Spleen (tissue), 11 donors: ENCODE data around the gene RPL10. TPM values are rescaled to one million over a fixed set of nuclear protein-coding genes. Genes with fewer than 3 reads are reported as not detected.

Experiments
- DNase-seq: peaks from one replicate; pipeline ENCODE4 v3.0.0-alpha.2; 2020
- H3K27ac ChIP-seq, 8 donors: fragments of 200-600 bp; sonication (generic) in 7 of 8; 1 replicate in 4 of 8; 2 replicates in 4 of 8; pipeline versions ENCODE4 v1.5.0 to v1.8.0; 2016 to 2021; ENCODE audit warnings: inconsistent platforms in 4 of 8, mild to moderate bottlenecking in 4 of 8, moderate library complexity in 1 of 8
- H3K27me3 ChIP-seq, 7 donors: fragments of 200-600 bp; sonication (generic) in 6 of 7; replicated peaks in 1 of 7; 1 replicate in 4 of 7; 2 replicates in 3 of 7; pipeline versions ENCODE4 v1.5.0 to v1.8.0; 2016 to 2021; ENCODE audit warnings: inconsistent platforms in 3 of 7, mild to moderate bottlenecking in 1 of 7
- H3K36me3 ChIP-seq, 6 donors: fragments of 200-600 bp; sonication (generic) in 5 of 6; 1 replicate in 4 of 6; 2 replicates in 2 of 6; pipeline versions ENCODE4 v1.5.0 to v1.8.0; 2016 to 2021; ENCODE audit warnings: inconsistent platforms in 2 of 6
- H3K4me1 ChIP-seq, 6 donors: fragments of 200-600 bp; sonication (generic) in 5 of 6; 1 replicate in 3 of 6; 2 replicates in 3 of 6; pipeline versions ENCODE4 v1.5.0 to v1.8.0; 2016 to 2021; ENCODE audit warnings: inconsistent platforms in 3 of 6
- H3K4me3 ChIP-seq, 8 donors: fragments of 200-600 bp; sonication (generic) in 7 of 8; 1 replicate in 4 of 8; 2 replicates in 4 of 8; pipeline versions ENCODE4 v1.5.0 to v1.8.0; 2016 to 2021; ENCODE audit warnings: inconsistent platforms in 4 of 8, mild to moderate bottlenecking in 4 of 8, moderate library complexity in 2 of 8
- H3K9me3 ChIP-seq, 8 donors: fragments of 200-600 bp; sonication (generic) in 7 of 8; 1 replicate in 4 of 8; 2 replicates in 4 of 8; pipeline versions ENCODE4 v1.5.0 to v1.8.0; 2016 to 2021; ENCODE audit warnings: inconsistent platforms in 4 of 8
- POLR2A ChIP-seq, 3 donors: fragments of 450-650 bp; IDR thresholded peaks; one replicate each; pipeline ENCODE4 v1.5.1; 2017; ENCODE audit warnings: antibody characterized with exemption in 3 of 3, mild to moderate bottlenecking in 1 of 3
- POLR2AphosphoS5 ChIP-seq, 3 donors: sonication (generic); formaldehyde crosslinking; IDR thresholded peaks; one replicate each; pipeline ENCODE4 v1.5.1; 2017; ENCODE audit warnings: antibody characterized with exemption in 3 of 3
- WGBS, 5 donors: extraction: QIAGEN DNeasy Blood & Tissue Kit in 3 of 5; methylation state at CpG; one replicate each; pipeline versions ENCODE4 v1.1.5 to v1.1.7; 2013 to 2018; 5-methylcytosine and 5-hydroxymethylcytosine counted together
- intact Hi-C: fragments of 100-400 bp; cut with DNase I; formaldehyde crosslinking; loops from one replicate; pipeline ENCODE4 v1.15.0; 2023; ENCODE audit warnings: low total_unique reads
- polyA plus RNA-seq, 3 donors: library from polyadenylated mRNA; stranded (reverse); fragments of 200-250 nt; gene quantifications; one replicate each; pipeline ENCODE4 v1.2.1, GENCODE V29; 2013
- total RNA-seq, 7 donors: library from RNA; depleted of rRNA in 3 of 7; stranded (reverse); fragments of >200 nt in 3 of 7; fragmentation: NEBNext Ultra II Directional in 4 of 7; extraction: Animal tissue kit (Norgen Biotek cat#: 25700) in 4 of 7; gene quantifications; one replicate each; pipeline versions ENCODE4 v1.1.0 to v1.2.1, GENCODE V29; 2016 to 2021
- TF ChIP-seq, protein P1 (sequence below), 11 experiments: fragments of 200-600 bp in 7 of 11; fragments of 450-650 bp in 4 of 11; sonication (generic) in 4 of 11; IDR thresholded peaks in 8 of 11; conservative IDR thresholded peaks in 3 of 11; 1 replicate in 7 of 11; 2 replicates in 4 of 11; pipeline versions ENCODE4 v1.4.0 to v1.8.0; 2016 to 2021; ENCODE audit warnings: antibody characterized with exemption in 11 of 11, inconsistent platforms in 4 of 11, mild to moderate bottlenecking in 1 of 11
- donor health status: healthy with polysubstance abuse.
- donor health status: DM: no; HTN: no; CAD: no; lungs with moderate emphysema.
- donor health status: DM: no; HTN: no; CAD: no.
- donor health status: Bipolar disorder and iron deficiency.
- donor health status: healthy.
- donor health status: DM: no; HTN: no; CAD: no.
- donor health status: DM: yes; HTN: yes; CAD: no.

Gene RPL10
- total and polyA plus RNA-seq, 10 donors = 2,711 to 9,324 (median 3,504) TPM

DNA sequence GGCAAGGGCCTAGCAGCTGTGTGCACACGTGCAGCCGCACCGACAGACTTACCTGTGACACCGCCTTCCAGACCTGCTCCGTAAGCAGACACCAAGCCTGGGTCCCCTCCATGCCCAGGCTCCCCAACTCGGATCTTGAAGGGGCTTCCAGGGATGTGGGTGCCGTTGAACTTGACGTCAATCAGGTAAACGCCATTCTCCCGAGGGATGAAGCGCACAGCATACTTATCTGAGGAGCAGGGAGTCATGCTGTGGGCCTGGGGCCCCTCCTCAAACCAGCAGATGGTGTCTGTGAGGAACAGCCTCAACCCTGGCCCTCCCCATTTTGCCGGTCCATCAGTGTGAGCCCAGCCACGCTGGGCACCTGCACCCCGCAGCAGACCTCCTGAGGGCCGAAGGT is 48.2 kb upstream of the RPL10 start:
- Histone ChIP-seq H3K4me3 (peak overlapping the region in 1 of 8 donors; percentile 24), H3K4me1 (peaks cover 5 to 71% (median 44%) of the 10 kb centered on the region in 6 donors), H3K9me3 (no peaks in the 10 kb centered on the region), H3K27ac (peak overlapping the region in 4 of 8 donors; percentile 44 to 85 (median 72)), H3K36me3 (peaks cover 0 to 70% (median 60%) of the 10 kb centered on the region in 6 donors), H3K27me3 (no peaks in the 10 kb centered on the region)
- WGBS, 5 donors = 87 to 92% (median 89%) methylated on average over 12 to 15 of the region's 15 CpGs; no CpG with 5 or more reads in 1 of the 5 donors
- TF ChIP-seq, protein P1, sequence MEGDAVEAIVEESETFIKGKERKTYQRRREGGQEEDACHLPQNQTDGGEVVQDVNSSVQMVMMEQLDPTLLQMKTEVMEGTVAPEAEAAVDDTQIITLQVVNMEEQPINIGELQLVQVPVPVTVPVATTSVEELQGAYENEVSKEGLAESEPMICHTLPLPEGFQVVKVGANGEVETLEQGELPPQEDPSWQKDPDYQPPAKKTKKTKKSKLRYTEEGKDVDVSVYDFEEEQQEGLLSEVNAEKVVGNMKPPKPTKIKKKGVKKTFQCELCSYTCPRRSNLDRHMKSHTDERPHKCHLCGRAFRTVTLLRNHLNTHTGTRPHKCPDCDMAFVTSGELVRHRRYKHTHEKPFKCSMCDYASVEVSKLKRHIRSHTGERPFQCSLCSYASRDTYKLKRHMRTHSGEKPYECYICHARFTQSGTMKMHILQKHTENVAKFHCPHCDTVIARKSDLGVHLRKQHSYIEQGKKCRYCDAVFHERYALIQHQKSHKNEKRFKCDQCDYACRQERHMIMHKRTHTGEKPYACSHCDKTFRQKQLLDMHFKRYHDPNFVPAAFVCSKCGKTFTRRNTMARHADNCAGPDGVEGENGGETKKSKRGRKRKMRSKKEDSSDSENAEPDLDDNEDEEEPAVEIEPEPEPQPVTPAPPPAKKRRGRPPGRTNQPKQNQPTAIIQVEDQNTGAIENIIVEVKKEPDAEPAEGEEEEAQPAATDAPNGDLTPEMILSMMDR (IDR thresholded peaks at IDR 0.05 in 8 of 11, conservative IDR thresholded peaks at IDR 0.05 in 3 of 11) = no peak
- TF ChIP-seq POLR2AphosphoS5 (IDR thresholded peaks at IDR 0.05) = no peak
- intact Hi-C loops = no loop called here
- DNase-seq = no peak

DNA sequence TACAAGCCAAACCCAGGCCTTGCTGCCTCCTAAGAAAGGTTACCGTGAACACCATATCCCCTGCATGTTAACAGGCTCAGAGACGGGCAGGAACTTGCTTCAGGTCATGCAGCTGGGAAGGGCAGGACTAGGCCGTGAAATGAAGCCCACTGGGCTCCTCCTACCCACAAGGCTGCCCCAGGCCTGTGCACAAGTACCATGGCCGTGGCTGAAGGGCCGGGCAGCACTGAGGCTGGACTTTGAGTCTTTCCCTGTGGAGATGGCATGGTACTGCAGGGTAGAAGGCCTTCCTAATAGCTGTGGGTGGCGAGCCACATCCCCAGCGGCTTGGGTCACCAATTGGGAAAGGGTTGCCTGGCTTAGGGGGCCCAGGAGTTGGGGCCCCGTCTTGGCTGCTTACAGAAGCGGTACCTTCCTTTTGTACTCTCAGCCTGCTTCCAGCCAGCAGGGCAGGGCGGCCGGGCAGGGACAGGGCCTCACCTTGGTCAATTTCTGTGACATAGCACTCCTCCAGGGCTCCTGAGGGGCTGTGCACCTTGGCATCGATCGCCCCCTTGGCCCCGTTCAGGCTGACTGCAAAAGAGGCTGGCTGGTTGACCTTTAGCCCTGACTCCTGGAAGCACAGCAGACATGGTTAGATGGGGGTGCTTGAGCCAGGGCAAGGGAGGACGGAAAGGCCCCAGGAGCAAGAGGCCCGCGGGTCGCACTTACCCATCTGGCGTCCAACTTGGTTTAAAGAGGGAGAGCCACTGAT is 47.6 kb upstream of the RPL10 start:
- H3K4me1 ChIP-seq = peaks cover 5 to 75% (median 44%) of the 10 kb centered on the region in 6 donors
- no peaks in the 10 kb centered on the region for H3K27me3 ChIP-seq
- no peaks in the 10 kb centered on the region for H3K9me3 ChIP-seq
- H3K4me3 ChIP-seq = peak overlapping the region in 1 of 8 donors; percentile 24
- 69 to 84% (median 78%) methylated on average over 4 to 19 of the region's 19 CpGs for WGBS, 5 donors
- TF ChIP-seq, protein P1 (IDR thresholded peaks at IDR 0.05 in 8 of 11, conservative IDR thresholded peaks at IDR 0.05 in 3 of 11) = no peak
- TF ChIP-seq POLR2AphosphoS5 (IDR thresholded peaks at IDR 0.05) (no peak), POLR2A (IDR thresholded peaks at IDR 0.05) (no peak)
- peaks cover 0 to 76% (median 66%) of the 10 kb centered on the region in 6 donors for H3K36me3 ChIP-seq
- H3K27ac ChIP-seq = peak overlapping the region in 6 of 8 donors; percentile 36 to 85 (median 70)
- intact Hi-C loops = no loop called here
- DNase-seq = no peak

DNA sequence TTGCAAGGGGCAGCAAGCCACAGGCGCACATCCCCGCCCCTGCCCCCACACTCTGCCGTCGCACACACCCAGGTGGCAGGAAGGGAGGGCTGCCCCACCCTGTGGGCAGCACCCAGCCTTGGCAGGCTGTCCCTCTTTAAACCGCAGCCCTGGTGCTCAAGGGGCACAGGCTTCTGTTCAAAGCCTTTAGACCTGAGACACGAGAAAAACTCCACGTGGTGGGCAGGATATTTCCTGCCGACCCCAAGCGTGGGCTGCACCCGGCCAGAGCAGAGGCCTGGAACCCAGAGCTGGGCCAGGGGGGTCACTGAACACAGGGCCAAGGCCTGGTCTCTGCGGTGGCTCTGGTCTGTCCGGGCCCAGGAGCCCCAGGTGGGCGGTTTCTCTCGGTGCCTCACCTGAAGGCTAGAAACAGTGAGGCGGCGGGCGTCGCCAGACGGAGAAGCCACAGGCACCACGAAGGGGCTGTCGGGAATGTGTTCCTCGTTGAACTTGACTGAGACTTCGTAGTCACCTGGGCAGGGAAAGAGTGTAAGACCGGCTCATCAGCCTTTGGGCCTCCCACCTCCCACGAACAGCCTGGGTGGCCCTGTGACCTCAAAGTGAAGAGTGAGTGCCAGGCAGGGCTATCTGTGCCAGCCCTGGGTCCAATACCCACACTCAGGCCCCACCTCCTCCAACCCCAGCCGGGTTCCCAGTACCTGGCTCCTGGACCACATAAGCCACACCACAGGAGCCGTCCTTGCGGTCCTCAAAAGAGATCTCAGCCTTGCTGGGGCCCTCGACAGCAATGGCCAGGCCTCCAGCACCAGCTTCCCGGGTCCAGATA is 46.8 kb upstream of the RPL10 start:
- peak overlapping the region; percentile 32 to 85 (median 60) for H3K27ac ChIP-seq
- peak; percentile 88 for DNase-seq
- H3K4me3 ChIP-seq = peak overlapping the region in 1 of 8 donors; percentile 24
- no peaks in the 10 kb centered on the region for H3K9me3 ChIP-seq
- TF ChIP-seq POLR2AphosphoS5 (IDR thresholded peaks at IDR 0.05) (peak; percentile 68 to 79 (median 73)), POLR2A (IDR thresholded peaks at IDR 0.05) (no peak)
- TF ChIP-seq, protein P1 (IDR thresholded peaks at IDR 0.05 in 8 of 11, conservative IDR thresholded peaks at IDR 0.05 in 3 of 11) = no peak
- H3K27me3 ChIP-seq = no peaks in the 10 kb centered on the region
- intact Hi-C loops = no loop called here
- WGBS, 5 donors = 40 to 72% (median 60%) methylated on average over 4 to 30 of the region's 30 CpGs
- peaks cover 0 to 84% (median 73%) of the 10 kb centered on the region in 6 donors for H3K36me3 ChIP-seq
- peaks cover 5 to 80% (median 44%) of the 10 kb centered on the region in 6 donors for H3K4me1 ChIP-seq
